ENCODE results near the gene GRB2. TPM values are rescaled to one million over a fixed set of nuclear protein-coding genes. Genes with fewer than 3 reads are reported as not detected.

GRB2 gene
- total RNA-seq, 1 experiment from 2014 or later = 79.7 TPM

- no TSS peak for BruUV-seq (replicated peaks)
- no peak overlapping the region for H3K27ac Mint-ChIP-seq (ENCODE audit: unreplicated experiment)
- DNase-seq = no peak
Observed at GRCh38 chr17:75367312-75367711, 38.2 kb downstream of the GRB2 start.

GRCh38 chr17:75366432-75366831, 39.0 kb downstream of the GRB2 start:
- intact Hi-C loops (cut with micrococcal nuclease; ENCODE audit: unreplicated experiment) = no loop called here
- BruUV-seq (replicated peaks) = no TSS peak
- TF ChIP-seq CTCF (IDR thresholded peaks at IDR 0.05; ENCODE audit: unreplicated experiment) = no peak
- Mint-ChIP-seq H3K27me3 (ENCODE audit: unreplicated experiment) (no peaks in the 10 kb centered on the region), H3K36me3 (ENCODE audit: insufficient read depth, unreplicated experiment) (no peaks in the 10 kb centered on the region), H3K9me3 (ENCODE audit: low read depth, unreplicated experiment) (no peaks in the 10 kb centered on the region), H3K4me3 (ENCODE audit: low read depth, unreplicated experiment) (no peak overlapping the region), H3K4me1 (ENCODE audit: low read depth, unreplicated experiment) (peaks cover 49% of the 10 kb centered on the region), H3K27ac (ENCODE audit: unreplicated experiment) (no peak overlapping the region)
- DNase-seq = no peak
- CTCF ChIA-PET = no interaction called here

More at GRCh38 chr17:75367312-75367711, 38.2 kb downstream of the GRB2 start:
- Mint-ChIP-seq H3K4me1 (ENCODE audit: low read depth, unreplicated experiment) (peaks cover 40% of the 10 kb centered on the region), H3K4me3 (ENCODE audit: low read depth, unreplicated experiment) (no peak overlapping the region), H3K9me3 (ENCODE audit: low read depth, unreplicated experiment) (no peaks in the 10 kb centered on the region), H3K36me3 (ENCODE audit: insufficient read depth, unreplicated experiment) (no peaks in the 10 kb centered on the region), H3K27me3 (ENCODE audit: unreplicated experiment) (no peaks in the 10 kb centered on the region)
- no peak for TF ChIP-seq CTCF (IDR thresholded peaks at IDR 0.05; ENCODE audit: unreplicated experiment)
- CTCF ChIA-PET = interaction anchor here (0.6 kb wide), 1 partner anchor 103 kb away, joined by 3 read pairs; no protein-coding TSS in a partner anchor
- intact Hi-C loops (cut with micrococcal nuclease; ENCODE audit: unreplicated experiment) = no loop called here

GRCh38 chr17:75365931-75366275, 39.6 kb downstream of the GRB2 start:
- DNase-seq = no peak
- intact Hi-C loops (cut with micrococcal nuclease; ENCODE audit: unreplicated experiment) = loop anchor here (2.0 kb wide), 1 partner anchor 17 kb away; no protein-coding TSS in a partner anchor
- Mint-ChIP-seq H3K27ac (ENCODE audit: unreplicated experiment) (no peak overlapping the region), H3K4me3 (ENCODE audit: low read depth, unreplicated experiment) (no peak overlapping the region), H3K36me3 (ENCODE audit: insufficient read depth, unreplicated experiment) (no peaks in the 10 kb centered on the region), H3K4me1 (ENCODE audit: low read depth, unreplicated experiment) (peaks cover 54% of the 10 kb centered on the region), H3K27me3 (ENCODE audit: unreplicated experiment) (no peaks in the 10 kb centered on the region), H3K9me3 (ENCODE audit: low read depth, unreplicated experiment) (no peaks in the 10 kb centered on the region)
- TF ChIP-seq CTCF (IDR thresholded peaks at IDR 0.05; ENCODE audit: unreplicated experiment) = no peak
- no TSS peak for BruUV-seq (replicated peaks)
- CTCF ChIA-PET = no interaction called here

GRCh38 chr17:75365009-75365930, 40.2 kb downstream of the GRB2 start:
- no peak overlapping the region for H3K4me3 Mint-ChIP-seq (ENCODE audit: low read depth, unreplicated experiment)
- intact Hi-C loops (cut with micrococcal nuclease; ENCODE audit: unreplicated experiment) = loop anchor here (2.0 kb wide), 1 partner anchor 16 kb away; no protein-coding TSS in a partner anchor
- CTCF ChIA-PET = interaction anchor here (0.6 kb wide), 2 partner anchors 15 to 72 kb away, joined by 3 to 4 read pairs; no protein-coding TSS in a partner anchor

More at GRCh38 chr17:75365009-75365930, 40.2 kb downstream of the GRB2 start:
- Mint-ChIP-seq H3K9me3 (ENCODE audit: low read depth, unreplicated experiment) (no peaks in the 10 kb centered on the region), H3K36me3 (ENCODE audit: insufficient read depth, unreplicated experiment) (no peaks in the 10 kb centered on the region), H3K27ac (ENCODE audit: unreplicated experiment) (no peak overlapping the region), H3K4me1 (ENCODE audit: low read depth, unreplicated experiment) (peaks cover 60% of the 10 kb centered on the region), H3K27me3 (ENCODE audit: unreplicated experiment) (no peaks in the 10 kb centered on the region)
- TF ChIP-seq CTCF (IDR thresholded peaks at IDR 0.05; ENCODE audit: unreplicated experiment) = no peak
- no TSS peak for BruUV-seq (replicated peaks)
- DNase-seq = no peak
